ENCODE results near the gene GAK. TPM values are rescaled to one million over a fixed set of nuclear protein-coding genes. Genes with fewer than 3 reads are reported as not detected.
A peak's percentile ranks its signal among the peaks of the same experiment; 100 is the strongest.

The GAK gene
- total RNA-seq, 2 experiments from 2014 or later: 97.0 to 101 TPM

DNA sequence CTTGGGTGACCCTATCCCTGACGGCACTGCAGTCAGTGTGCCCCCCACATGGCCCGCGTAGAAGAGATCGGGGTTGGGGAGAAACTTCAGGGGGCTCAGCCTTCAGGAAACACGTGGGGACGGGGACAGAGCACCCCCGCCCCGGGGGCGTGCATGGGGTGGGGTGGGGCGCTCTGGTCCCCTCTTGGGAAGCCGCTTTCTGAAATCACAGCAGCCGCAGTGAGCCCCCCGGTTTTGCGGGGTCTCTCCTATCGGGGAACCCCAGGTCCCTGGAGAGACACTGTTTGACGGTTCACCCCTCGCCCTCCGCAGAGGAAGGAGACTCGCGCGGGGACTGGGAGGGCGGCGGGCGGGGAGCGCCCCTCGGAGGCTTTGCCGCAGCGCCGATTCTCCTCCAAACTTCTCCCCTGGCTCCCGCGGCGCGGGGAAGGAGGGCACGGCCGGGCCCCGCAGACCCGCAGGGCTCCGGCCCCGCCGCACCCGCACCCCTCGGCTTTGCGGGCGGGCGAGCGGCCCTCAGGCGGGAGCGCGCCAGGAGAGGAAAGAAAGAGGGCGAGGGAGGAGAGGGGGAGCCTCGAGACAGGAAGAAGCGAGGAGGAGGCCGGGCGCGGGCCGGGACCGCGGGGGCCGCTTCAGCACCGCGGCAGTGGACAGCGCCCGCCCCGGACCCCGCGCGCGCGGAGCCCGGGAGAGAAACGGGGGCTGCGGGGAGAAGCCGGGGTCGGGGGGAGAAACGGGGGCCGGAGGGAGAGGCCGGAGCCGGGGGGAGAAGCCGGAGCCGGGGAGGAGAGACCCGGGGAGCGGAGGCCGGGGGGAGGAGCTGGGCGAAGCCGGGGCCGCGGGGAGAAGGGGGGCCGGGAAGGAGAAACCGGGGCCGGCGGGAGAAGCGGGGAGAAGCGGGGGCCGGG is 106.8 kb downstream of the GAK start:
- Mint-ChIP-seq H3K36me3 (no peaks in the 10 kb centered on the region), H3K27ac (no peak overlapping the region), H3K4me3 (no peak overlapping the region), H3K27me3 (peaks cover 43% of the 10 kb centered on the region), H3K9me3 (no peaks in the 10 kb centered on the region), H3K4me1 (ENCODE audit: low read depth) (no peaks in the 10 kb centered on the region)
- intact Hi-C loops (cut with micrococcal nuclease): no loop called here
- ChIA-PET POLR2A (no interaction called here), CTCF (no interaction called here)
- DNase-seq: peak; percentile 26

DNA sequence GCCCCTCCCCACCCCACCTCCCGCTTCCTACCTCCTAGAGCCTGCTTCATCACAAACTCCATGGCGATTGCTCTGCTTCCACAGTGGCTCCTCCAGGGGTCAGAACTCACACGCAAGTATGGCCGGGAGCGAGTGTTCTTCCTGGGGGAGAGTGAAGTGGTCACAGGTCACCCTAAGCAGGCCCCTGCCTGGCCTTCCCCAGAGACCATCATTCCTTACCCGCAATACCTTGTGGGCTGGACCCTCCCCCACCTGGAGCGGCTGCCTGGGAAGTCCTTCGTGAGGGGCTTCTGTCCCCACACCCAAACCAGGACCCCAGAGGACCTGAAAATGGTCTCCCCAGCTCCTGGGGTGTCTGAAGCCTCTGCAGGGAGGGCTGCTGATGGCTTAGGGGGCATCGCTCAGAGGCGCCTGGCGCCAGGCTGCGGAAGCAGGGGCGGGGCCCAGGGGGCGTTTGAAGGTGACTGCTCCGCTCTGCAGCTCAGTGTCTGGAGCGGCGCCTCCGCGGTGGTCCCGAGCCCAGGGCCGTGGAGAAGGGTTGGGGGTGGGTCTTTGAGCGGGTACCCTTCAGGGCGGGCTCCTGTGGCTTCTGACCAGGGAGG is 107.6 kb downstream of the GAK start:
- peaks cover 45% of the 10 kb centered on the region for H3K27me3 Mint-ChIP-seq
- H3K4me3 Mint-ChIP-seq: no peak overlapping the region
- no peak overlapping the region for H3K27ac Mint-ChIP-seq
- intact Hi-C loops (cut with micrococcal nuclease): no loop called here
- no peaks in the 10 kb centered on the region for H3K36me3 Mint-ChIP-seq
- no peaks in the 10 kb centered on the region for H3K4me1 Mint-ChIP-seq (ENCODE audit: low read depth)
- CTCF ChIA-PET: interaction anchor here (1.7 kb wide), 1 partner anchor 30 kb away, joined by 4 read pairs; no protein-coding TSS in a partner anchor
- no peak for DNase-seq
- H3K9me3 Mint-ChIP-seq: no peaks in the 10 kb centered on the region
- POLR2A ChIA-PET: no interaction called here

DNA sequence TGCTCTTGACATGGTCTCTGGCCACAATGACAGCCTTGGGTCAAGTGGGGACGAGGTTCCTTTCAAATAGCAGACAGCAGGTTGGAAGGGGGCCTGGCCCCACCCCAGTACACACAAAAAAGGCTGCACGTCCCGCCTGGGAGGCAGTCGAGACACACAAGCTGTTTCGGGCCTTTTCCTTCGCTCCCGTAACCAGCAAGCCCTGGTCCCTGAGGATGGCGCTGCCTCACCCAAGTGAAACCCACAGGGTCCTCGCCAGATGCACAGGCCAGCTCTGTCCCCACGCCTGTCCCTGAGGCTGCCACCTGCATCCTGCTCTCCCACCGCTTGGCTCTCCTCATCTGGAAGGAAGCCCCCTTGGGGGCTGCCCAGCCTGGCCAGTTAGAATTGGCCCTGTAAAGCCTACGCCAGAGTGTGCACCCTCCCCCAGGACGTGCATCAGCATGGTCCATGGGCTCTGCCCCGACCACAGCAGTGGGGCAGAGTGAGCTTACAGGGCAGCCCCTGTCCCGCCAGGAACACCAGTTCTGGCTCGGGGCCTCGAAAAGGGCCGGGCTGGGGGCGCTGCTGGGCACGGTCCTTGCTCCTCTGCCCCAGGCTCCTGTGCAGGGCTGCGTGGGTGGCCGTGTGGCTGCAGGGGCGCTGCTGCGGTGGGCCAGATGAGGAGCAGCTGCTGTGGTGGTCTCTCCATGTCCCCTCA is 108.2 kb downstream of the GAK start:
- CTCF ChIA-PET: interaction anchor here (1.7 kb wide), 1 partner anchor 29 kb away, joined by 4 read pairs; no protein-coding TSS in a partner anchor
- no peaks in the 10 kb centered on the region for H3K4me1 Mint-ChIP-seq (ENCODE audit: low read depth)
- no peak for DNase-seq
- H3K9me3 Mint-ChIP-seq: no peaks in the 10 kb centered on the region
- POLR2A ChIA-PET: no interaction called here
- H3K36me3 Mint-ChIP-seq: no peaks in the 10 kb centered on the region
- peaks cover 45% of the 10 kb centered on the region for H3K27me3 Mint-ChIP-seq
- no peak overlapping the region for H3K27ac Mint-ChIP-seq
- intact Hi-C loops (cut with micrococcal nuclease): no loop called here
- H3K4me3 Mint-ChIP-seq: no peak overlapping the region

DNA sequence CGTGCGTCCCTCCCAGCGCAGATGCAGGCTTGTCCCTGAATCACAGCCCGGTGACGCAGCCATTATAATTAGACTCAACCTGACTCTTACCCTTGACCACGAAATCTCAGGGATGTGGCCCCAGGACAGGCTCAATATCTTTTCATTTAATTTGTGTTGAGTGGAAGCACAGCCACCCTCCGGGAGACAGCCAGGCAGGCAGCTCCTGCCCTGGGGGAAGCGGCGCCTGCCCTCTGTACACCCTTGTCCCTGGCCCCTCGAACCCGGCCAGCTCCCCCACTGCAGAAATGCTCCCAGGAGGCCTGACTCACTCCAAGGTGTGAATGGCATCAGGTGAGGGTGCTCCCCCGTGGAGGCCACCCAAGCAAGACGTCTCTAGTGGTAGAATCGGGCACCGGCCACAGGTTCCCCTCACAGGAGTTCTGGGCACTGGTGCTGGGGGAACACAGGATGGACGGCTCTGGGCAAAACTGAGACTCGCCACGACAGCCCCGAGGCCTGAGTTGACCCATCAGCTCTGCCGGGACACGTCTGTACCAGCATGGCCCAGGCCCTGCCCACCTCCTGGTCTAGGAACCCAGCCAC is 108.8 kb downstream of the GAK start:
- ChIA-PET POLR2A (no interaction called here), CTCF (interaction anchor here (1.7 kb wide), 1 partner anchor 29 kb away, joined by 4 read pairs; no protein-coding TSS in a partner anchor)
- peaks cover 44% of the 10 kb centered on the region for H3K27me3 Mint-ChIP-seq
- no peaks in the 10 kb centered on the region for H3K36me3 Mint-ChIP-seq
- no peak overlapping the region for H3K27ac Mint-ChIP-seq
- no peak for DNase-seq
- no peaks in the 10 kb centered on the region for H3K9me3 Mint-ChIP-seq
- intact Hi-C loops (cut with micrococcal nuclease): no loop called here
- no peaks in the 10 kb centered on the region for H3K4me1 Mint-ChIP-seq (ENCODE audit: low read depth)
- H3K4me3 Mint-ChIP-seq: no peak overlapping the region

DNA sequence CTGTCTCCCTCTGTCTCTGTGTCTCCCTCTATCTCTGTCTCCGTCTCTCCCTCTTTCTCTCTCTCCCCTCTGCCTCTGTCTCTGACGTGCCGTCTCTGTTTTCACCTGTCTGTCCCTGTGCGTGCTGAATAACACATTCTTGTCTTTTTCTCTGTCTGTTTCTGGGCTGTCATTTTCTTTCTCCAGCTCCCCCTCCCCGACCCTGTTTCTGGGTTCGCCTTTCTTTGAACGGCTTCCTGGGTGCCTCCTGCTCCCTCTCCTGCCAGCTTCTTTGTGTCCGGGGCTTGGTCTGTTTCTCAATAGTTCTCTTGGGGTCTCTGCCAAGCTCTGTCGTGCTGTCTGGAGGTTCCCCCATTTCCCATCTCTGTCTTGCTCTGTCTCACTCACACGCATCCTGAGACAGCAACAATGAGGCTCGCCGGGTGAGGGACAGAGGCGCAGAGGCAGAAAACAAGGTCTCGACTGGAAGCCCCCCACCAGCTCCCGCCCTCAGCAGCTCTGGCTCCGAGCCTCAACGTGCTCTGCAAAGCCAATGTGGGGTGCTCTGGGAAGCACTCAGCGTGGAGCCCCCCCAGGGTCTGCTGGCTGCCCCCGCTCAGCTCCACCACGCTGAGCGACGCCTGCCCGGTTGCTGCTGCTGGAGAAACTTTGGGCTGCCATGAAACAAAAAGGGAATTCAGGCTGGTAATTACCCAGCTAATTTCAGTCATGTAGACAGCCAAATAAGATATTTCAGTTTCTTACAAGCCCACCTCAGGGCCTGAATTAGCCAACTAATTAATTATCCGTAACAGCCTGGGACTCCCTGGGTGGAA is 109.5 kb downstream of the GAK start:
- Mint-ChIP-seq H3K4me1 (ENCODE audit: low read depth) (no peaks in the 10 kb centered on the region), H3K27me3 (peaks cover 38% of the 10 kb centered on the region), H3K27ac (no peak overlapping the region), H3K36me3 (no peaks in the 10 kb centered on the region), H3K9me3 (no peaks in the 10 kb centered on the region), H3K4me3 (no peak overlapping the region)
- no peak for DNase-seq
- intact Hi-C loops (cut with micrococcal nuclease): no loop called here
- ChIA-PET POLR2A (no interaction called here), CTCF (interaction anchor here (0.6 to 1.7 kb wide), 2 partner anchors 28 to 80 kb away, joined by 3 to 4 read pairs; no protein-coding TSS in a partner anchor)

DNA sequence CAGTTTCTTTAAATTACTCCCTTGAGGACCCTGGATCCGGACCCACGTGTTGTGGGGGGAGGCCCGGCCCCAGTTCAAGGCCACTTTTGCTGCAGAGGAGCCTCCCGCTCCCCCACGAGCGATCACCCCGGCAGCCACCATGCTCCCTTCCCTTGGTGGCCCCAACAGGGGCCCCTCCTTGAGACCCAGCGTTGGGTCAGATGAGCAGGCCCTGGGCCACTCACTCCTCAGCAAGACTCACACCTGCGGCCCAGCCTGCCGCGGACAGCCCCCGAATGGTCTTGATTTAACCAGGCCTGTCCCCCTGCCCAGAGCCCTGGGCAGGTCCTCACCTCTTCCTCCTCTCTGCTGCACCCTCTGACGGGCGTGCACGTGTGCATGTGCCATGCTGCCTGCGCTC is 110.5 kb downstream of the GAK start:
- Mint-ChIP-seq H3K9me3 (no peaks in the 10 kb centered on the region), H3K36me3 (no peaks in the 10 kb centered on the region), H3K4me3 (no peak overlapping the region), H3K4me1 (ENCODE audit: low read depth) (no peaks in the 10 kb centered on the region), H3K27me3 (peaks cover 41% of the 10 kb centered on the region), H3K27ac (no peak overlapping the region)
- no peak for DNase-seq
- CTCF ChIA-PET: no interaction called here
- intact Hi-C loops (cut with micrococcal nuclease): no loop called here
- POLR2A ChIA-PET: no interaction called here

DNA sequence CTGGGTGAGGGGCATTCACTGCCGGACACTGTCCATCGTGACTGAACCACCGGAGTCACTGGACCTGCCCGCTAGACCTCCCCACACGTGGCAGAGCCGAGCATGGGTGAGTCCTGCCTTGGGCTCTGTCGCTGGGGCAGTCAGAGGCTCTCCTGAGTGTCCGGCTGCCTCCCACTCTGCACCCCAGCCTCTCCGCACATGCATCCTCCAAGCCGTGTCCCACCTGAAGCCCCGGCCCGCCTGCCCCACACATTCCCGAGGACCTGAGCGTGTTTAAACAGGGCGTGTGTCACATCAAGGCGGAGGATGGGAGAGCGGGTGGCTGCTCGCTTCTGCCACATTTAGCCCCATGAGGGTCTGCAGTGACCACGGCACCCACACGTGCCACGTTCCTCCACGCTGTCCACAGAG is 110.9 kb downstream of the GAK start:
- no peak for DNase-seq
- peaks cover 42% of the 10 kb centered on the region for H3K27me3 Mint-ChIP-seq
- POLR2A ChIA-PET: no interaction called here
- CTCF ChIA-PET: no interaction called here
- intact Hi-C loops (cut with micrococcal nuclease): no loop called here
- H3K27ac Mint-ChIP-seq: no peak overlapping the region
- no peaks in the 10 kb centered on the region for H3K36me3 Mint-ChIP-seq
- no peak overlapping the region for H3K4me3 Mint-ChIP-seq
- H3K9me3 Mint-ChIP-seq: no peaks in the 10 kb centered on the region
- H3K4me1 Mint-ChIP-seq (ENCODE audit: low read depth): no peaks in the 10 kb centered on the region

DNA sequence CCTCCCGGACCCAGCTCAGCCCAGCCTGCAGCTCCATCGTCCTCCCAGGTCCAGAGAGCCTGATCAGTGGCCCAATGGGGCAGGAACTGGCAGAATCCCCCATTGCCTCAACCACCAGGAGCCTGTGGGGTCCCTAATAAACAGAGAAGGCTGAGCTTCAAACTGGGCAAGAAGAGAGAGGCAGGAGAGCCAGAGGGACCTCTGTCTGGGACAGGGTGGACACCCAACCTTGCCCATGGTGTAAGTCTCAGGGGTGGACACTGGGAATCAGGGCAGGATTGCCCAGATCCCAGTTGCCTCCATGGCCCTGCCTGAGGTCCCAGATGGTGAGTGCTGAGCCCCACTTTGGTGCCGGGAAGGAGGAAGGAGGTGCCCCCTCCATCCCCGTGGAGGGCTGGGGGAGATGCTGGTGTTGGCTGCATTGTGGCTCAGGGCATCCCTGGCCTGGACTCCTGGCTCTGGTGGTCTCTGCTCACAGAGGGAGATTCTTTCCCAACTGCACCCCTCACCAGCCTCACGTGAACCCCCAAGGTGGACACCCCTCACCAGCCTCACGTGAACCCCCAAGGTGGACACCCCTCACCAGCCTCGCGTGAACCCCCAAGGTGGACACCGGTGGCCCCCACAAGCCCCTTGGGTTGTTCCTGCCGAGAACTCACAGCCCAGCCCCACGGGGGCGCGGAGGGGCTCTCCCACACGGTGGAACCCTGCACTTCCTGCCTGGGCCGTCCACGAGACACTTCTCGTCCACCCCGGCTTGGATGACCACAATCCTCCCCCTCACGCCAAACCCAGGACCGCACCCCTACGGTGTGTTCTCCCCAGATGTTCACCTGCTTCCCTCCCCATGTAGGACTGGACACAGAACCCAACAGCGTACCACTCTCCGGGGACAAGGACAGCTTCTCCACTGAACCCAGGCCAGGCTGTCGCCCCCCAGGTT is 111.6 kb downstream of the GAK start:
- H3K9me3 Mint-ChIP-seq: no peaks in the 10 kb centered on the region
- intact Hi-C loops (cut with micrococcal nuclease): no loop called here
- H3K4me1 Mint-ChIP-seq (ENCODE audit: low read depth): no peaks in the 10 kb centered on the region
- CTCF ChIA-PET: interaction anchor here (0.9 kb wide), 1 partner anchor 78 kb away, joined by 3 read pairs; no protein-coding TSS in a partner anchor
- no peak overlapping the region for H3K4me3 Mint-ChIP-seq
- no peaks in the 10 kb centered on the region for H3K36me3 Mint-ChIP-seq
- POLR2A ChIA-PET: no interaction called here
- H3K27me3 Mint-ChIP-seq: peaks cover 44% of the 10 kb centered on the region
- H3K27ac Mint-ChIP-seq: no peak overlapping the region
- DNase-seq: no peak

DNA sequence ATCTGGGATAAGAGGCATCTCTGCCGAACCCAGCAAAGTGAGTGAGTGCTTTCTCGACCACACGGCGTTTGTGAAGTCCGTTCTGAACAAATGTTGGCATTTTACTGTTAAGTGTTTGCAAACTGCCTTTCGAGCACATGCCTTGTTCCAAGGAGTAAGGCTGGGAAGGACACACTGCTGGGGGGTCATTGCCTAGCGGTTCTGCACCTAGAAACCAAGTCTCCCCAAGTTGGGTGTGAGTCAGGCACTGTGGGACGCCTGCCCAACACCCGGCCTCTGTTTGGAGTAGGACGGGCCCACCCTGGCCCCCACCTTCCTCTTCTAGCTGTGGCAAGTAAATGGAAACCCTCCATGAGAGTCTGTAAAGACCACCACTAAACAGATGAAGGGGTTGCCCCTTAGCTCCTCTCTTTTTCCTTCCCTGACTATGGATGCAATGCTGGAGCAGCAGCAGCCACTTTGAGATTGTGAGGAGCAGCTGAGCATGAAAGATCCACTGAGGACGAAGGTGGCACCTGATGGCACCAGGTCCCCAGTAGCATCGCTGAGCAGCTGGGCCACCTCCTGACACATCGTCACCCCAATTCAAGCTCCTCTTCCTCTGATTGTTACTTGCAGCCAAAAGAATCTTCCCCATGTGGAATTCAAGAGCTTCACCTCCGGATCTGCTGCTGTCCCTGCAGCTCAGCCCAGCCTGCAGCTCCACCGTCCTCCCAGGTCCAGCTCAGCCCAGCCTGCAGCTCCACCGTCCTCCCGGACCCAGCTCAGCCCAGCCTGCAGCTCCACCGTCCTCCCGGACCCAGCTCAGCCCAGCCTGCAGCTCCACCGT is 112.5 kb downstream of the GAK start:
- peaks cover 46% of the 10 kb centered on the region for H3K27me3 Mint-ChIP-seq
- intact Hi-C loops (cut with micrococcal nuclease): no loop called here

DNA sequence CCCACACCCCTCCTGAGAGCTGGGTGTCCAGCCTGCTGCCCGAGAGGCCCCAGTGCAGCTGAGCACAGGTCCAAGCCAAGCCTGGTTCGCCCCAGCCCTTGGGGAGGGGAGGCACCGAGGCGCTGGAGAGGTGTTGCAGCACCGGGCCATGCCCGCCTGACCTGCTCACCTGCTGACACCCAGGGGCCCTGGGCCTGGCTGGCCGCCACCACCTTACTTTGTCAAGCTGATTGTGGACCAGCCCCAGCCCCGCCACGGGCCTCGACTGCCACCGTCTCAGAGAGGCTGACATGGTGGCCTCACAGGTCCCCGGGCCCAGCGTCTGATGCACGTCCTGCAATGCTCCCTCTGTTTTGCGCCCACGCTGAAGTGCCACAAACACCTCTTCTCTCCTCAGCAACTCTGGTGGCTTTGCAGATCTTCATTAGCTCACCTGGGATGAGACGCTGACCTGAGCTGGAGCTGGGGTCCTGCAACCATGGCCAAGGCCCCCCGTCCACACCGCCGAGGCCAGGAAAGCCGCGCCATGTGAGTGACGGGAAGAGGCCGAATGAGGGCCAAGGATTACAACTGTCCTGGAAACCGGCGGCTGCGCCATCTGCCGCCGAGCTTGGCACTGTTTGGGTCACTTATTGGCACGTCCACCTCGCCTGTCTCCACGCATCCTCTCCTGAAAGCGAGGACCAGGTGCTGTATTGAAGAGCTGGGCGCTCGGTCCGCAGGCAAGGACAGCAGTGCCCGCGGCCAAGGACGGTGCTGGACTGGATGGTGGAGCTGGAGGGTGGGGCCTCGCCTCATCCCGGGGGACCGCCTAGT is 113.8 kb downstream of the GAK start:
- no peak overlapping the region for H3K27ac Mint-ChIP-seq
- H3K27me3 Mint-ChIP-seq: peaks cover 50% of the 10 kb centered on the region
- intact Hi-C loops (cut with micrococcal nuclease): no loop called here
- H3K4me3 Mint-ChIP-seq: no peak overlapping the region
- no peak for DNase-seq
- H3K9me3 Mint-ChIP-seq: no peaks in the 10 kb centered on the region
- no peaks in the 10 kb centered on the region for H3K36me3 Mint-ChIP-seq
- ChIA-PET CTCF (no interaction called here), POLR2A (no interaction called here)
- no peaks in the 10 kb centered on the region for H3K4me1 Mint-ChIP-seq (ENCODE audit: low read depth)

More for the DNA sequence above, 112.5 kb downstream of the GAK start:
- no peak overlapping the region for H3K4me3 Mint-ChIP-seq
- no peaks in the 10 kb centered on the region for H3K9me3 Mint-ChIP-seq
- POLR2A ChIA-PET: no interaction called here
- CTCF ChIA-PET: interaction anchor here (0.9 kb wide), 1 partner anchor 77 kb away, joined by 3 read pairs; no protein-coding TSS in a partner anchor
- no peak for DNase-seq
- H3K36me3 Mint-ChIP-seq: no peaks in the 10 kb centered on the region
- no peaks in the 10 kb centered on the region for H3K4me1 Mint-ChIP-seq (ENCODE audit: low read depth)
- H3K27ac Mint-ChIP-seq: no peak overlapping the region

All from activated CD4-positive, alpha-beta memory T cell treated with anti-CD3 and anti-CD28 coated beads for 36 hours (primary cell).